Stimulated activated CD4-positive, alpha-beta T cell treated with anti-CD3 and anti-CD28 coated beads, Interleukin-2, amount 100 ng/mL, for 24 hours (primary cell): Measurements from ENCODE around the gene TMEM198.

Source experiments
- DNase-seq, 2 donors: peaks; one replicate each; pipeline ENCODE4 v3.0.0-alpha.2; 2020

TMEM198 gene

GRCh38 chr2:219526320-219527075 lies 17.3 kb upstream of the TMEM198 start:
- DNase-seq, result no peak

- no peak for DNase-seq
Observed at GRCh38 chr2:219527076-219527394, 16.8 kb upstream of the TMEM198 start.

- no peak for DNase-seq
Observed at GRCh38 chr2:219527472-219527871, 16.4 kb upstream of the TMEM198 start.

- DNase-seq, result peak; percentile 90
Observed at GRCh38 chr2:219530048-219530963, 13.5 kb upstream of the TMEM198 start.

- DNase-seq, result no peak
Observed at GRCh38 chr2:219531639-219532377, 12.0 kb upstream of the TMEM198 start.

- no peak for DNase-seq
Observed at GRCh38 chr2:219532378-219532649, 11.5 kb upstream of the TMEM198 start.

GRCh38 chr2:219533930-219534661 lies 9.7 kb upstream of the TMEM198 start:
- no peak for DNase-seq

GRCh38 chr2:219536425-219536824 lies 7.4 kb upstream of the TMEM198 start:
- no peak for DNase-seq

- no peak for DNase-seq
Observed at GRCh38 chr2:219536967-219537366, 6.9 kb upstream of the TMEM198 start.

GRCh38 chr2:219537657-219538488 lies 6.0 kb upstream of the TMEM198 start:
- DNase-seq, result no peak

- DNase-seq, result no peak
Observed at GRCh38 chr2:219538504-219538951, 5.3 kb upstream of the TMEM198 start.

- DNase-seq, result no peak
Observed at GRCh38 chr2:219538956-219539788, 4.7 kb upstream of the TMEM198 start.

GRCh38 chr2:219539926-219540678 lies 3.7 kb upstream of the TMEM198 start:
- DNase-seq, result no peak

- DNase-seq, result no peak
Observed at GRCh38 chr2:219540784-219541504, 2.9 kb upstream of the TMEM198 start.

- peak; percentile 86 to 91 for DNase-seq
Observed at GRCh38 chr2:219541611-219542180, 2.1 kb upstream of the TMEM198 start.

- DNase-seq, result no peak
Observed at GRCh38 chr2:219542931-219543595, 765 bp upstream of the TMEM198 start.

- no peak for DNase-seq
Observed at GRCh38 chr2:219544567-219544966, 739 bp downstream of the TMEM198 start.

- no peak for DNase-seq
Observed at GRCh38 chr2:219545295-219545942, 1.6 kb downstream of the TMEM198 start.
